Right ventricle myocardium inferior (tissue), 1 donor: ENCODE results near the gene CCDC171. TPM values are rescaled to one million over a fixed set of nuclear protein-coding genes. Genes with fewer than 3 reads are reported as not detected.

ENCODE experiments used
- ATAC-seq: fragments of 200-7000 bp; cut with Tn5 transposase; one replicate; pipeline ENCODE4 v1.9.1; 2020; ENCODE audit warnings: mild to moderate bottlenecking, moderate library complexity
- DNase-seq: peaks from one replicate; pipeline ENCODE4 v3.0.0; 2021; ENCODE audit errors: missing footprints
- intact Hi-C: fragments of 100-400 bp; cut with DNase I; formaldehyde crosslinking; loops from one replicate; pipeline ENCODE4 v1.11.0; 2022
- total RNA-seq: library from RNA; stranded (reverse); fragmentation: NEBNext Ultra II Directional; extraction: Animal tissue kit (Norgen Biotek cat#: 25700); gene quantifications from one replicate; pipeline ENCODE4 v1.2.1, GENCODE V29; 2021
- donor health status: DM: no; HTN: yes; CAD: no; lungs with severe emphysema.

The CCDC171 gene
- total RNA-seq, 1 donor from 2014 or later = 1.6 TPM

DNA sequence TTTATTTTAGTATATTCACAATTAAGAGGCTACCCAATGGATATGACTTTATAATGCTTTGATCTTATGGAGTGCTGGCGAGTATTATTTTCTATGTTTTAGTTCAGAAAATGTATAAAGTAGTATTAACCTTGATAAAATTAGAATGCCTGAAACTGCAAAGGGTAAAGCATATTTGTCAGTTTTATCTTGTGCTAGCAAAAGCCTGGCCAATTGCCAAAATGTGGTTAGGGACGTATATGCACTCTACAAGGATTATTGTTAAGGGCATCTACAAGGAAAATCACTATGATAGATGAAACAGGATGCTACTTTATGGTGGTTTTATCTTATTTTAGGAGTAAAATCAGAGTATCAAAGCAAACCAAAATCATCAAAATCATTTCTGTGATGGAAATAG, 281.7 kb downstream of the CCDC171 start:
- DNase-seq (no peak), ATAC-seq (no peak)
- intact Hi-C loops = no loop called here

DNA sequence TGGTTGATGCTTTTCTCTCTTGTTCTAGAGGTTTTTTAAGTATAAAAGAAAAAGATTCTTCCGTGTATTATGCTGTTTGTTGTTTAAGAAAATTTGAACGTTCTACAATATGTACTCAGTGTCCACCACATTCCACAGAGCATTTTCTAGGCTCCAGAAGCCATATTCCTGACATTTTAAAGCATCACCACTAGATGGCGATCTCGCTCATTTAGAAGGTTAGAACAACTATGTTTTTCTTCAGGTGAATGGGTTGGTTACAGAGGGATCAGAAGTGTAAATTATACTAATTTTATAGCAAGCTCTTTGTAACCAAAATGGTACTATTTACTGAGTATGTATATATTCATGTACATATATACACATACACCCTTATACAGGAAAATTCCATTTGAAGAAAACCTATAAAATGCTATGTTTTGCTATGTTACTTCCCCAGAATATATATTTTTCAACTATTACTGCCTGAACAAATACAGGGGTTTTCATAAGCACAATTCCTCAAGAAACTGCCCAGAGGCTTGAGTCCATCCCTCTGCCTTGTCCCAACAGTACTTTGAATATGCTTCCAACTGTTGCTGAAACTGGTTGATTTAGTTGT, 284.3 kb downstream of the CCDC171 start:
- intact Hi-C loops = no loop called here
- no peak for DNase-seq
- ATAC-seq = peak; percentile 54

DNA sequence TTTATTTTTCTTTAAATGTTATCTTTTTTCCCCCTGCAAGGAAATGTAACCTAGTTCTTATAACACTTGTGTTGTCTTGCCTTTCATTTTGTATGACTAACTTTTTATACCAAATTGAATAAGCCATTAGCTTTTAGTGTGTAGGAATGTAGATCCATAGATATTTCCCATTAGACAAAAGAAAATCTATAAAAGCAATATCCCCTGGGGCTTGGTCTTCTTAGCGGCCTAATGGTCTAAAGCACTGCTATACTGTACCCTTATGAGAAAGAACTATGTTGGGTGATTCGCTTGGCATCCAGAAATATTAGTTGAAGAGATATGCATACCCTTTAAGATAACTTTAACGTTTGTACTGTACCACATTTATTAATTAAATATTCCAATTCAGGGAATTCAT, 289.2 kb downstream of the CCDC171 start:
- intact Hi-C loops = no loop called here

DNA sequence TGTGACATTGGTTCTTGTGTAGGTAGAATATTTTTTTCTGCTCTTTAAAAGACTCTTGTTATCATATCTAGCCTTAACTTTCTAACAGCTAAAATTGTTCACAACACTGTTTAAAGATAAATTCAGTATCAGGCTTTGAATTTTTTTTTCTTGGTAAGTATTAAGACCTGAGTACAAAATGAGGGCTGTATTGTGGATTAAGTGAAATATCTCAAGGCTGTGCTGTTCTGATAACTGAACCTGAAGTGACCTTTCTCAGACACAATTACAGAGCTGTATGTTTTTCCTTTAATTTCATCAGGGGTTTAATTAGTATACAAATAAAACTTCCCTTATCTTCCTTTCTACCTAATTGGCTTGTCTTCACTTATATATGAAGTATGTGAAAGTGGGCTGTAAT, 290.5 kb downstream of the CCDC171 start:
- ATAC-seq = no peak
- no peak for DNase-seq
- intact Hi-C loops = no loop called here

More for the DNA sequence above, 289.2 kb downstream of the CCDC171 start:
- no peak for DNase-seq
- ATAC-seq = no peak

DNA sequence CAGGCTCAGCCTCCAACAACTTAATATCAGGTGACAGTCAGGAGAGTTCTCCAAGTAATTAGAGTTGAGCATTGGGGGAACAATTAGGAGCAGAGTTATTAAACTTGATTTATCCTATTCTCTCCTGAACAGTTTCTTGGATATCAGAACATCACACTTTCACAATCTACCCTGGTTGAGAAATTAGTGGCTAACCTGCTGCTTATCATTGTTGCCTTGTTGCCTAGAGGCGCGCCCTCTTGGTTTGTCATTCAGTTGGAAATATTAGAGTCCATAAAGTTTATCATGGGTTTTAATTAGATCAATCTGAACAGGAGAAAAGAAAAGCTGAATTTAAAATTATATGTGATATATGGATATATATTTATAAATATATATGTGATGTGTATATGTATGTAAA, 291.1 kb downstream of the CCDC171 start:
- intact Hi-C loops = no loop called here
- ATAC-seq (no peak), DNase-seq (no peak)

DNA sequence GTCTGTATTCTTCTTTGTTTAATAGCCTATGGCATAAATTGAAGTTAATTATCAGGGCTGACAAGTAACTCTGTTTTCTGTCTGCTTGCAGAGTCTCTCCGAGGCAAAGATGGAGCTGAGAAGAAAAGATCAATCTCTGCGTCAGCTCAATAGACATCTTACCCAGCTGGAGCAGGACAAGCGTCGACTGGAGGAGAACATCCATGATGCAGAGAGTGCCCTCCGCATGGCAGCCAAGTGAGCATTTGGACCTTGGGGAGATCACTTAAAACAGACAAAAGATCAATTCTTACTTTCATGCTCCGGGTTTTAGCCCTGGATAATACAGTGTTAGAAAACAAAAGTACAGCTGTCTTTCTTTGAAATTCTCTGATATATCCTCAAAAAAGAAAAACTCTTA, 293.8 kb downstream of the CCDC171 start:
- ATAC-seq (no peak), DNase-seq (no peak)
- intact Hi-C loops = no loop called here

DNA sequence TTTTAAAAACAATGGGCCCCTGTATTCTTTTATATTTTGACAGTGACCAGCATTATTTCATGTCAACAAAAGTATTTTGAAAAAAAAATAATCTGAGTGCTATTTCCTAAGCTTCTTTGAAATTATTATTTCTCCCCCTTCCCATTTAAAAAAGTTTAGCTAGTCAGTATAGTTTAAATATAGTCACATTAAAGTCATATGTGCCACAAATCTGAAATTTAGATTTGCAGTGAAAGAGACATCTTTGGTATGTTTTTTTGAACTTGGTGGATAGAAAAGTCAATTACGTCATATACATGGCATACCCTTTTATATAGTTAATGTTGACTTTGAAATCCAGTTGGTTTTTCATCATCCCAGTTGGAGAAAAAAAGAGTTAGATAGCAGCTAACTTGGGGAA, 297.0 kb downstream of the CCDC171 start:
- no peak for ATAC-seq
- intact Hi-C loops = no loop called here
- no peak for DNase-seq

DNA sequence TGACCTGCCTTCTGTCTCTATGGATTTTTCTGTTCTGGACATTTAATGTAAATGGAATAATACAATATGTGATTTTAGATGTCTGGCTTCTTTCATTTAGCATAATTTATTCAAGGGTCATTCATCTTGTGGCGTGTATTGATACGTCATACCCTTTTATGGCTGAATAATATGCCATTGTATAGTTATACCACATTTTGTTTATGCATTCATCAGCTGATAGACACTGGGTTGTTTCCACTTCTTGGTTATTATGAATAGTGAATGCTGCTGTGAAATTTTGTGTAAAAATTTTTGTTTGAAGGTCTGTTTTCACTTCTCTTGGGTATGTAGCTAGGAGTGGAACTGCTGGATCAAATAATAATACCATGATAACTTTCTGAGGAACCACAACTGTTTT, 298.9 kb downstream of the CCDC171 start:
- intact Hi-C loops = no loop called here
- DNase-seq = no peak
- no peak for ATAC-seq

DNA sequence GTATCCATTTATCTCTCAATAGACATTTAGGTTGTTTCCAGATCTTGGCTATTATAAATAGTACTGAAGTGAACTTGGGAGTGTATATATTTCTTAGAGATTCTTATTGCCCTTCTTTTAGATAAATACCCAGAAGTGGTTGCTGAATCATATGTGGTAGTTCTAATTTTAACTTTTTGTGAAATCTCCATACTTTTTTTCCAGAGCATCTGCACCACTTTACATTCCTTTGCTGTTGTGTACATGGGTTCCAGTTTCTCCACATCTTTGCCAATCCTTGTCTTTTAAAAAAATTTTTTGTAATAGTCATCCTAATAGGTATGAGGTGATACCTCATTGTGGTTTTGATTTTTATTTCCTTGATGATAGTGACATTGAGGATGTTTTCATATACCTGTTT, 303.7 kb downstream of the CCDC171 start:
- DNase-seq = no peak

DNA sequence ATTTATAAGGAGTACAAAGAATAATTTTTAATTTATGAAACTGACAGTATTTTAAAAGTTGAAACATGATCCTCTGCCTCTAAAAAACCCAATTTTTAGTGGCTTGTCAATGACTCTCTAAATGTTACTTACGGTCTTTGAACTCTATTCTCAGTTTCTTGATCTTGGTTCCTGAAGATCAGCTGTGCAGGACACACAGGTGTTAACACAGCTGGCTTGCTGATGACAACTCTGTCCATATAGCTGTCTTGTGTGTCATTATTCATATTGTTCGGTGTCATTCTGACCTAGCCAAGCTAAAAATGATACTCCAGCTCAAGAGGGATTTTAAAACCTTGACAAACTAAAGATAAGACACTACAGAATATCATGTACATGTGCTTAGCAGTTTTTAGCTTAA, 314.5 kb downstream of the CCDC171 start:
- no peak for DNase-seq
- intact Hi-C loops = no loop called here
- ATAC-seq = no peak

More for the DNA sequence above, 303.7 kb downstream of the CCDC171 start:
- intact Hi-C loops = no loop called here
- no peak for ATAC-seq

DNA sequence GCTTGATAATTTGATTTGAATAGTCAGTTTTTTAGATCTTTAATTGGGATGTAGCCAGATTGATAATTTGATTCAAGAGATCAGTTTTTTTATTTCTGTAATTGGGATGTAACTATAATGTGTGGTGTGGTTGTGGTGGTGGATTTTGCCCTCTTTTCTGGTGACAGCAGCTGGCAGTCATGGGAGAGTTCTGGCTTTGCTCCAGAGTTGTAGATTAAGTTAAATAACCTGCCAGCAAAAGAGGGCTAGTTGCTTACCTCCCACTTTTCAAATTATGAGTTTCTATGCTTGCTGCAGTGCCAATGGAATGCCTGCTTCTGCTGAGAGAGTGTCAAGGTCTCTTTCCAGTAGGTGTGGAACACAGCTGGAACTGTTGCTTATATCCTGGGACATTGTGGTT, 315.1 kb downstream of the CCDC171 start:
- DNase-seq (no peak), ATAC-seq (no peak)
- intact Hi-C loops = no loop called here

DNA sequence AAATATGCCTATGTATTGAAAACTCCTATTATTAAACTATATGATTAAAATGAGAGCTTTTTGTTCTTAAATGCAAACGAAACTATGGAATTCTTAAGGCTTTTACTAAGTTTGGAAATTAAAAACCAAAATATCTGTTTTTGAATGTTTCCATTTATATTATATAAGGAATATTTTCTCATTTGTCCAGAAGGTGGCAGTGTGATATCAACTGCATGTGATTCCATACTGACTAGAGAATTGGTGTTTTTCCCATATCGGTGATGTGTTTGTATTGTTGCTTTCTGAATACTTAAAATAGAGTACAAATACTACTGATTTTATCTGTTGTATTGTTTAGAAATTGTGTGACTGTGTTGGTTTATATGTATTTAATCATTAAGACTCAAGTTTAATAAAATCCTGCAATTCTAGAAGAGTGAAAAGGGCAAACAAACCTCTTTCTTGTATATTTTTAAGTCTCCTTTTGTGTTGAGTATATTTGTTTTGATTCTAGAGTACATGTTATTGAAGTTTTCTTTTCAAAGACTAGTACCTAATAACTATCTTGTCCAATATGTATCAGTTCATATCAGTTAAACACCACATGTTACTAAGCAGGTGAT, 320.8 kb downstream of the CCDC171 start:
- ATAC-seq = no peak
- intact Hi-C loops = loop anchor here (10.0 kb wide), 2 partner anchors 261 to 1591 kb away; no protein-coding TSS in a partner anchor
- DNase-seq = no peak

DNA sequence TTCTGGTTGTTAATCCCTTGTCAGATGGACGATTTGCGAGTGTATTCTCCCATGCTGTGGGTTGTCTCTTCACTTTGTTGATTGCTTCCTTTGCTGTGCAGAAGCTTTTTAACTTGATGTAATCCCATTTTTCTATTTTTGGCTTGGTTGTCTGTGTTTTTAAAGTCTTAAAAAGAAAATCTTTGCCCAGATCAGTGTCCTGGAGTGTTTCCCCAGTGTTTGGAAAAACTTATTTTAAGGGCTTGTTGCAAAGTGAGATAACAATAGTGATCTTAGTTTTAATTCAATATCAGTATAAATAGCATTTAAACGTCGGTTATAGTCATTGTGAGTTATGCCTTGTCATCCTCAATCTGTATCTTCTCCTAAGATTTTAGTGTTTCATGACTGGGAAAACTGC, 329.5 kb downstream of the CCDC171 start:
- no peak for DNase-seq
- ATAC-seq = no peak
- intact Hi-C loops = no loop called here

DNA sequence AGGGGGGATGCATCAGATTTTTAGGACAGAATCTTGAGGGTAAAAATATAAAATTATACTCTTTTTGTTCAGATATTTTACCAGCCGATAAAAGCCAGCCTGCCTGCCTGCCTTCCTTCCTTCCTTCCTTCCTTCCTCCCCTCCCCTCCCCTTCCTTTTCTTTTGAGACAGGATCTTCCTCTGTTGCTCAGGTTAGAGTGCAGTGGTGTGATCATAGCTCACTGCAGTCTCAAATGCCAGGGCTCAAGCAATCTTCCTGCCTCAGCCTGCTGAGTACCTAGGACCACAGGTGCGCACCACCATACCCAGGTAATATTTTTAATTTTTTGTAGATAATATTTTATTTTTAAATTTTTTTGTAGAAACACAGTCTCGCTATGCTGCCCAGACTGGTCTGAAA, 330.0 kb downstream of the CCDC171 start:
- DNase-seq (no peak), ATAC-seq (no peak)
- intact Hi-C loops = no loop called here

DNA sequence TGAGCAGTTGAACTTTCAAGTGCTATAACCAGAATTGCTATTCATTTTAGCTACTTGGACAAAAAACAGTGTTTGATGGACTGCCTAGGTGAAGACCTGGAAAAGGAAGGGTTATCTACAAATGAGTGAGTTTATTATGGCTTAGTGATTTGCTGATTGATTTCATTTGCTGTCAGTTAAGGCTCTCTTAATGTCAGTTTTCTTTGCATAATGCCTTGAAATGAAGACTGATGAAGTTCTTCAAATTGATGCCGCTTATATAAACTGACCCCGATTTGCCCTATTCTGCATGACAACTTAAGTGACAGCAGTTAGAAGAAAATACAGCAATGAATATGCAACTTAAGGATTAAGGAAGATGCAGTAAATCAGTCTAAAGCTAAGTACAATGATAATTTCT, 332.6 kb downstream of the CCDC171 start:
- ATAC-seq (no peak), DNase-seq (no peak)
- intact Hi-C loops = no loop called here

DNA sequence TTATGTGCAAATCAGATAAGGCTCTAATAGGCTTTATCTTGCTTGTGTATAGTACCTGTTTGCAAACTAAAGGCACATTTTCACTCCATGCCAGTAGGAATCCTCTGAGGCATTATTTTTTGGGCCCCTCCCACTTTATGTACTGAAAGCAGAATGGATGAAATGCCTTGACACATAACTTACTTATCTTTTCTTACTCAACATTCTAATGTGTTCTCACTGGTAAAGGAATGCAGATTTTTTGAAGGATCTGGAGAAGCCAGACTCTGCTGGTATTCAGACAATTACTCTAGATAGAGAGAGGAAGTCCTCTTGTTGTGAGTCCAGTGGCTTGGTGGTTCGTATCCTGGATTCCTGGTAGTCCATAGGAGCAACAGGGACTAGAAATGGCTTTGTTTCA, 336.7 kb downstream of the CCDC171 start:
- ATAC-seq = no peak
- intact Hi-C loops = no loop called here

DNA sequence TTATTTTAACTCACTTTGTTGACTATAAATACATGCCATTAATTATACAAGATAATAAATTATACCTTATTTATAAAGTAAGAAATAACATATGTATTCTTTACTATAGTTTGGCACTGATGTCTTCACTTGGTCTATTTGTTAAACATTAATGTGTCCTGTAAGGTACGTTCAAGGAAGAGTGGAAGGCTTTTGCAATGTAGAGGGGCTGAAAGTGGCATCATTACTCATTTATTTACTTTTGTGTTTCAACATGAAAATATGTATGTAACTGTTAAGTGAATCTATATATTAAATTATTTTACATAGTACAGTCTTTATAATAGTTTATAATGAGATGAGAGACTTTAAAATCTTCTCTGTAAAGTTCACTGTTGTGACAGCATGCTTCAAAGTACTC, 348.7 kb downstream of the CCDC171 start:
- intact Hi-C loops = no loop called here
- DNase-seq (no peak), ATAC-seq (no peak)

More for the DNA sequence above, 336.7 kb downstream of the CCDC171 start:
- DNase-seq = no peak

DNA sequence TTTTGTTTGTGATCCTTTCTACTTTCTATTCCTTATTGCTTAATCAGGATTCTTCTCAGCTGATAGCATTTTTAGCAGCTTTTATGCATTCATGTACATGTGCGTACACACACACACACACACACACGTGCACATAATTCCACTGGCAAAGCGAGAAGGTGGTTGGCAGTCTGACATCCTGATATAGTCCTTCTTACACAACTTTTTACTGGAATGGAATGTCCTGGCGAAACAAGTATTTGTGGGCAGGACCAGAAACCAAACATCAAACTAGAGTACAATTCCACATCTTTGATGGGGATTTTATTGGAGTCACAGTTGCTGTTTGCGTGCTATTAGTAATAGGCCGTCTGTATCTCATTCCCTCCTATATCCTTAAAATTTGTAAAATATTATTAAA, 356.5 kb downstream of the CCDC171 start:
- DNase-seq (no peak), ATAC-seq (no peak)
- intact Hi-C loops = no loop called here

DNA sequence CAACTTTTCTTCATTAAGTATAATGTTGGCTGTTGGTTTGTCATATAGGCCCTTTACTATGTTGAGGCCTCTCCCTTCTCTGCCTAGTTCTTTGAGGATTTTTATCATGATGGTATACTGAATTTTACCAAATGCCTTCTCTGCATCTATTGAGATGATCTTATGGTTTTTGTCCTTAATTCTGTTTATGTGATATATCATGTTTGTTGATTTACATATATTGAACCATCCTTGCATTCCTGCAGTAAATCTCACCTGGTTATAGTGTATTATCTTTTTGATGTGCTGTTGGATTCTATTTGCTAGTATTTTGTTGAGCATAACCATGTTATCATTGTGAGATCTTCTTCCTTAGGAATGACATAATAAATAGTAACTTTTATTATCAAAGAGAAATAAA, 362.9 kb downstream of the CCDC171 start:
- intact Hi-C loops = no loop called here

DNA sequence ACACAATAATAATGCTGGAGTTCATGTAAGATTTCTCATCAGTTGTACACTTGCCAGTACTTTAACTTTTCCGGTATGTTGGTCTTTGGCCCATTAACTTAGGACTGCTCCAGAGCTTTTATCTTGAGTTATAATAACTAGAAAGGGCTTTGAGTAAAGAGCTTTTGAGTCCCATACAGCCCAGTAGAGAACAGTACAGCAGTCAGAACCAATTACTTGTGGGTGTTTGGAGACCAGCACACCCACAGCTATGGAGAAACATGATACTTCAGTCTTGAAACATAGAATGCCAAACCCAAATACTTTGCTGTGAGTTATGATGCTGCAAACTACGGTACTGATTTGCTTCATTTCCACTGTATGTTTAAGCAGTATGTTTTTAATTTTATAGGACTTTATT, 374.3 kb downstream of the CCDC171 start:
- intact Hi-C loops = no loop called here
- DNase-seq (no peak), ATAC-seq (peak; percentile 20)

More for the DNA sequence above, 362.9 kb downstream of the CCDC171 start:
- ATAC-seq = no peak
- no peak for DNase-seq
